ENCODE measurements around the gene KIF26B. TPM values are rescaled to one million over a fixed set of nuclear protein-coding genes. Genes with fewer than 3 reads are reported as not detected.

Gene KIF26B
- total RNA-seq, 4 donors from 2014 or later = 0.20 to 0.79 (median 0.41) TPM; not detected in 1

DNA sequence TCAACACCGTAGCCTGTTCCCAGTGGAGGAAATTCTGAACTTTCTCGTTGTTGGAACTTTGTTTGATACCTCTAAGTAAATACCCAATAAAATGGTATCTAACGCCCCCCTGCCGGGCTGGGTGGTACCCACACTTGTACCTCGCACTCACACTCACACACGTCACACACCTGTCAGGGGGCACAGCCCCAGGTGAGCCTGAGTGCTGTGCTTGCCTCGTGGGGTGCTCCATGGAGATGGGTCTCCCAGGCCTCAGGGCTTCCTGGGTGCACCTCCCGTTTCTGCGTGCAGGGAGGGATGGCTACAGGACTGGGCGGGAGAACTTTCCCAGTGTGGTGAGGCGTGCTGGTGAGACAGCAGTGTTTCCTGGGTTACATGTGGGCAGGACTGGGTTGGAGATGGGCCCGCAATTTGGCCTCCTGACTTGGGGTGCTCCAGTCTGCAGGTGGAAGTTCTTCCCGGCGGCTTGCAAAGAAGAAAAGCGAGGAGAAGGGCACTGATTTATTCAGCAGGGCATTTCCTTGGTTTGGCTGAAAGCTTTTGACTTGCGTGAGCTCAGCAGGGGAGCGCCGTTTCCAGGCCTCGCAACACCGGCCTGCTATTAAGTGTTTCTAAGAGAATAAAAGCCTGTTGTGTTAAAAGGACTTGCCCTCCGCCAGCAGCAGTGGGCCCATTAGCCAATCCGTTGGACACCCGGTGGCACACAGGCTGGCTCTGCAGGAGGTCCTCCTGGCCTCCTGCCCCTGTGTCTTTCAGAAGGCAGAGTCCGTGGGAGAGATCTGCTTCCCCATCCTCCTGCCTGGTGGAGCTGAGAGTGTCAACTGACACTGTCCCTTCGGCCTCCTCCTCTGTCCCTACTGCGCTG lies 79.7 kb downstream of the KIF26B start:
- TF ChIP-seq POLR2A (IDR thresholded peaks at IDR 0.05) = no peak
- no peak for TF ChIP-seq POLR2AphosphoS5 (IDR thresholded peaks at IDR 0.05)
- TF ChIP-seq, protein P1, sequence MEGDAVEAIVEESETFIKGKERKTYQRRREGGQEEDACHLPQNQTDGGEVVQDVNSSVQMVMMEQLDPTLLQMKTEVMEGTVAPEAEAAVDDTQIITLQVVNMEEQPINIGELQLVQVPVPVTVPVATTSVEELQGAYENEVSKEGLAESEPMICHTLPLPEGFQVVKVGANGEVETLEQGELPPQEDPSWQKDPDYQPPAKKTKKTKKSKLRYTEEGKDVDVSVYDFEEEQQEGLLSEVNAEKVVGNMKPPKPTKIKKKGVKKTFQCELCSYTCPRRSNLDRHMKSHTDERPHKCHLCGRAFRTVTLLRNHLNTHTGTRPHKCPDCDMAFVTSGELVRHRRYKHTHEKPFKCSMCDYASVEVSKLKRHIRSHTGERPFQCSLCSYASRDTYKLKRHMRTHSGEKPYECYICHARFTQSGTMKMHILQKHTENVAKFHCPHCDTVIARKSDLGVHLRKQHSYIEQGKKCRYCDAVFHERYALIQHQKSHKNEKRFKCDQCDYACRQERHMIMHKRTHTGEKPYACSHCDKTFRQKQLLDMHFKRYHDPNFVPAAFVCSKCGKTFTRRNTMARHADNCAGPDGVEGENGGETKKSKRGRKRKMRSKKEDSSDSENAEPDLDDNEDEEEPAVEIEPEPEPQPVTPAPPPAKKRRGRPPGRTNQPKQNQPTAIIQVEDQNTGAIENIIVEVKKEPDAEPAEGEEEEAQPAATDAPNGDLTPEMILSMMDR (IDR thresholded peaks at IDR 0.05) = no peak
- TF ChIP-seq EP300 (IDR thresholded peaks at IDR 0.05; ENCODE audit: low read depth) = no peak
- no peak for DNase-seq
- Histone ChIP-seq H3K4me3 (no peak overlapping the region), H3K27ac (no peak overlapping the region), H3K9me3 (no peaks in the 10 kb centered on the region), H3K4me1 (peaks cover 0 to 3% (median 0%) of the 10 kb centered on the region in 4 donors), H3K27me3 (peaks cover 18% of the 10 kb centered on the region), H3K36me3 (no peaks in the 10 kb centered on the region)
- WGBS, 2 donors (ENCODE audit: low coverage in 1 of 2) = 88 to 89% methylated on average over 5 to 24 of the region's 26 CpGs
- intact Hi-C loops (cut with DNase I; ENCODE audit: low total_unique reads) (no loop called here), in situ Hi-C loops (cut with MboI; ENCODE audit: low pct_ligation_motif_present in 1 of 4, low pct_unique_long_range_greater_than_20kb in 1 of 4, low sequenced_read_pairs in 3 of 4) (no loop called here)

DNA sequence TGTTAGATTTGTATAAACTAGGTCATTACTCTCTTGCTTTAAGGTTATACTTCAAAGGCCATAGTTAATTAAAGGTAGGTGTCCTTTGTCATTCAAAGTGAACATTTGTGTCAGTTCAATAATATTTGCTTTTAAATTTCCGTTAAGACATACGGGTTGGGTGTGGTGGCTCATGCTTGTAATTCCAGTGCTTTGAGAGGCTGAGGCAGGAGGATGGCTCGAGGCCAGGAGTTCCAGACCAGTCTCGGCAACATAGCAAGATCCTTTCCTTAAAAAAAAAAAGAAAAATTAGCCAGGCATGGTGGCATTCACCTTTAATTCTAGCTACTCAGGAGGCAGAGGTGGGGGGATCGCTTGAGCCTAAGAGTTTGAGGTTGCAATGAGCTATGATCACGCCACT lies 80.4 kb downstream of the KIF26B start:
- 36 to 51% methylated on average over 5 to 6 of the region's 6 CpGs for WGBS, 2 donors (ENCODE audit: low coverage in 1 of 2)
- no peaks in the 10 kb centered on the region for H3K36me3 ChIP-seq
- TF ChIP-seq POLR2A (IDR thresholded peaks at IDR 0.05) (no peak), EP300 (IDR thresholded peaks at IDR 0.05; ENCODE audit: low read depth) (no peak), POLR2AphosphoS5 (IDR thresholded peaks at IDR 0.05) (no peak)
- TF ChIP-seq, protein P1 (IDR thresholded peaks at IDR 0.05) = no peak
- H3K4me1 ChIP-seq = peaks cover 0 to 3% (median 0%) of the 10 kb centered on the region in 4 donors
- H3K27me3 ChIP-seq = peaks cover 18% of the 10 kb centered on the region
- no peak overlapping the region for H3K4me3 ChIP-seq
- H3K9me3 ChIP-seq = no peaks in the 10 kb centered on the region
- intact Hi-C loops (cut with DNase I; ENCODE audit: low total_unique reads) (no loop called here), in situ Hi-C loops (cut with MboI; ENCODE audit: low pct_ligation_motif_present in 1 of 4, low pct_unique_long_range_greater_than_20kb in 1 of 4, low sequenced_read_pairs in 3 of 4) (no loop called here)
- no peak for DNase-seq
- H3K27ac ChIP-seq = no peak overlapping the region

DNA sequence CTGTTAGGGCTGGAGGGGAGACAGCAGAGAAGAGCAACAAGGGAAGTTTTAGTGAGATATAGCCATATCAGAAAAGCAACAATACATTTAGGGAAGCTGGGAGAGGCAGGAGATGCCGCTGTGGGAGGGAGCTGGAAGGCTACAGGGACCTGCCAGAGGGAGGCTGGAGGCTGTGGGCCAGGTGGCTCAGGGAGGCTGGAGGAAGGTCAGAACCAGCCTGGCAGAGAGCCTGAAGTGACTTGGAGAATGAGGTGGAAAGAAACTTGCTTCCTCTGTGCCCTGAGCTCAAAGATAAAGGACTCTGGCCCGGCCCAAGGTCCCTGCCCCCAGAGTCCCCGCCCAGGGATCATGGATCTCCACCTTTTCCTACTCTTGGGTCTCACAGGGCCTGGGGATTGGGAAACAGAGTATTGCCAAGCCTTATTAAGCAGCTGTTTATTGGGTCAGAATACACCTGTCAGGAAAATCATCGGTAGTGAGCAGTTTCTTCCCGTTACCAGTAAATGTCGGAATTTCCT lies 85.9 kb downstream of the KIF26B start:
- DNase-seq = no peak
- no peak for TF ChIP-seq POLR2AphosphoS5 (IDR thresholded peaks at IDR 0.05)
- TF ChIP-seq POLR2A (IDR thresholded peaks at IDR 0.05) = no peak
- TF ChIP-seq, protein P1 (IDR thresholded peaks at IDR 0.05) = no peak
- no peak for TF ChIP-seq EP300 (IDR thresholded peaks at IDR 0.05; ENCODE audit: low read depth)
- intact Hi-C loops (cut with DNase I; ENCODE audit: low total_unique reads) = no loop called here

GRCh38 chr1:245241526-245242130 lies 86.8 kb downstream of the KIF26B start:
- H3K27ac ChIP-seq = no peak overlapping the region
- peaks cover 31% of the 10 kb centered on the region for H3K27me3 ChIP-seq
- H3K9me3 ChIP-seq = no peaks in the 10 kb centered on the region
- intact Hi-C loops (cut with DNase I; ENCODE audit: low total_unique reads) = no loop called here
- TF ChIP-seq EP300 (IDR thresholded peaks at IDR 0.05; ENCODE audit: low read depth) (no peak), POLR2A (IDR thresholded peaks at IDR 0.05) (no peak), POLR2AphosphoS5 (IDR thresholded peaks at IDR 0.05) (no peak)
- TF ChIP-seq, protein P1 (IDR thresholded peaks at IDR 0.05) = no peak
- WGBS, 2 donors (ENCODE audit: low coverage in 1 of 2) = 83 to 87% methylated on average over 7 to 11 of the region's 14 CpGs
- H3K36me3 ChIP-seq = no peaks in the 10 kb centered on the region
- in situ Hi-C loops (cut with MboI; ENCODE audit: low pct_ligation_motif_present in 1 of 4, low pct_unique_long_range_greater_than_20kb in 1 of 4, low sequenced_read_pairs in 3 of 4) = no loop called here
- DNase-seq = no peak
- H3K4me1 ChIP-seq = no peaks in the 10 kb centered on the region
- no peak overlapping the region for H3K4me3 ChIP-seq

More for the DNA sequence above, 85.9 kb downstream of the KIF26B start:
- Histone ChIP-seq H3K27me3 (peaks cover 31% of the 10 kb centered on the region), H3K4me3 (no peak overlapping the region), H3K27ac (no peak overlapping the region), H3K9me3 (no peaks in the 10 kb centered on the region), H3K4me1 (no peaks in the 10 kb centered on the region), H3K36me3 (no peaks in the 10 kb centered on the region)
- in situ Hi-C loops (cut with MboI; ENCODE audit: low pct_ligation_motif_present in 1 of 4, low pct_unique_long_range_greater_than_20kb in 1 of 4, low sequenced_read_pairs in 3 of 4) = no loop called here
- WGBS, 2 donors (ENCODE audit: low coverage in 1 of 2) = 74 to 80% methylated on average over 1 to 6 of the region's 6 CpGs

Data from transverse colon (tissue), 4 donors.